Measurements from ENCODE around the gene CEMP1. TPM values are rescaled to one million over a fixed set of nuclear protein-coding genes. Genes with fewer than 3 reads are reported as not detected.
"Not testable (repeated sequence)": the region's sequence is repeated elsewhere in the genome, so short reads cannot be mapped to it uniquely, and the experiment has no call there.

The CEMP1 gene, protein sequence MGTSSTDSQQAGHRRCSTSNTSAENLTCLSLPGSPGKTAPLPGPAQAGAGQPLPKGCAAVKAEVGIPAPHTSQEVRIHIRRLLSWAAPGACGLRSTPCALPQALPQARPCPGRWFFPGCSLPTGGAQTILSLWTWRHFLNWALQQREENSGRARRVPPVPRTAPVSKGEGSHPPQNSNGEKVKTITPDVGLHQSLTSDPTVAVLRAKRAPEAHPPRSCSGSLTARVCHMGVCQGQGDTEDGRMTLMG
- 10 to 100 TPM in 2 of 6 donors, 1 to 10 TPM in 3, under 1 TPM in 1; 0.91 to 17.0 (median 5.4) TPM for total RNA-seq

DNA sequence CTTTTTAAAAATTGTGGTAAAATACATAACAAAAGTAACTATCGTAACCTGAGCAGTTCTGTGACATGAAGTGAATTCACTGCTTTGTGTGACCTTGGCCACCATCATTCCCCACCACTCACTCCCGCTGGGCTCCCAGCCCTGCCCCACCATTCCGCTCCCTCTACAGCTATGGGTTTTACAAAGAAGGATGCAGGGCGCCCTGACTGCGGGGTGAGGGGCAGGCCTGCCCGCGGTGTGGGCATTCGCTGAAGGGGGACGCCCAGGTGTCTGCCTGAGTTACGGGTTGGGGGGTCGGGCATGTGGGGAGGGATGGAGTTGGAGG is at the start of gene CEMP1:
Gene CEMP1, minus strand, starts transcription at position 38 of the 325 bp plus-strand sequence. CDS start 335 bp downstream, outside the sequence.
- no peaks in the 10 kb centered on the region for H3K9me3 ChIP-seq
- H3K36me3 ChIP-seq: peaks cover 7 to 39% (median 30%) of the 10 kb centered on the region in 4 donors
- peaks cover 12 to 47% (median 19%) of the 10 kb centered on the region in 4 donors for H3K4me1 ChIP-seq
- no peak for ATAC-seq (ENCODE audit: low FRiP score in 2 of 2)
- H3K27ac ChIP-seq: peak within 1 kb of the TSS; percentile 95 to 100 (median 98)
- DNase-seq: no peak
- no peaks in the 10 kb centered on the region for H3K27me3 ChIP-seq
- TF ChIP-seq POLR2A (IDR thresholded peaks at IDR 0.05): no peak
- no peak for TF ChIP-seq POLR2AphosphoS5 (IDR thresholded peaks at IDR 0.05)
- TF ChIP-seq, protein P1, sequence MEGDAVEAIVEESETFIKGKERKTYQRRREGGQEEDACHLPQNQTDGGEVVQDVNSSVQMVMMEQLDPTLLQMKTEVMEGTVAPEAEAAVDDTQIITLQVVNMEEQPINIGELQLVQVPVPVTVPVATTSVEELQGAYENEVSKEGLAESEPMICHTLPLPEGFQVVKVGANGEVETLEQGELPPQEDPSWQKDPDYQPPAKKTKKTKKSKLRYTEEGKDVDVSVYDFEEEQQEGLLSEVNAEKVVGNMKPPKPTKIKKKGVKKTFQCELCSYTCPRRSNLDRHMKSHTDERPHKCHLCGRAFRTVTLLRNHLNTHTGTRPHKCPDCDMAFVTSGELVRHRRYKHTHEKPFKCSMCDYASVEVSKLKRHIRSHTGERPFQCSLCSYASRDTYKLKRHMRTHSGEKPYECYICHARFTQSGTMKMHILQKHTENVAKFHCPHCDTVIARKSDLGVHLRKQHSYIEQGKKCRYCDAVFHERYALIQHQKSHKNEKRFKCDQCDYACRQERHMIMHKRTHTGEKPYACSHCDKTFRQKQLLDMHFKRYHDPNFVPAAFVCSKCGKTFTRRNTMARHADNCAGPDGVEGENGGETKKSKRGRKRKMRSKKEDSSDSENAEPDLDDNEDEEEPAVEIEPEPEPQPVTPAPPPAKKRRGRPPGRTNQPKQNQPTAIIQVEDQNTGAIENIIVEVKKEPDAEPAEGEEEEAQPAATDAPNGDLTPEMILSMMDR (IDR thresholded peaks at IDR 0.05): no peak
- no peak for TF ChIP-seq EP300 (IDR thresholded peaks at IDR 0.05)
- peak within 1 kb of the TSS; percentile 70 to 84 (median 74) for H3K4me3 ChIP-seq
- 16 to 35% methylated on average over 8 to 11 of the region's 11 CpGs for WGBS, 2 donors

DNA sequence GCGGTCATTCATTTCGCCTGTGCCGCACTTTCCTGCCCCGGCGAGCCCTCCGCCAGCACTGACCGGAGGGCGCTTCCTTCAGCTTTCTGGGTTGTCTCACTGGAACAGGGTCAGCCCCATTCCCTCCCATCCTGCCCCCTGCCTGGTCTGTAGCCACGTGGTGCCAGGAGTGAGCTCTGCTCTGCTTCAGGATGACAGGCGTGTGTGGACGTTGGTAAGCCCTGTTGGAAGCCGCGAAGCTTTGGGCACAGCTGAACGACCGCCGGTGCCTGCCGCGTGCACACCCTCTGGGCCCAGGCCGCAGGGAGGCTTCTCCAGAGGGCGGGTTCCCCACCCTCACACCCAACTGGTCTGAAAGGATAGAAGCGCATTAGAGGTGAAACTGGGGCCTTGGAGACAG is 49.6 kb upstream of the CEMP1 start:
- H3K9me3 ChIP-seq; H3K27ac ChIP-seq; DNase-seq; H3K4me3 ChIP-seq; H3K27me3 ChIP-seq; H3K4me1 ChIP-seq; ATAC-seq (ENCODE audit: low FRiP score in 2 of 2): not testable (repeated sequence)
- H3K36me3 ChIP-seq: peaks cover 0 to 13% (median 11%) of the 10 kb centered on the region in 4 donors
- no CpG with 5 or more reads among the region's 21 CpGs for WGBS, 2 donors

DNA sequence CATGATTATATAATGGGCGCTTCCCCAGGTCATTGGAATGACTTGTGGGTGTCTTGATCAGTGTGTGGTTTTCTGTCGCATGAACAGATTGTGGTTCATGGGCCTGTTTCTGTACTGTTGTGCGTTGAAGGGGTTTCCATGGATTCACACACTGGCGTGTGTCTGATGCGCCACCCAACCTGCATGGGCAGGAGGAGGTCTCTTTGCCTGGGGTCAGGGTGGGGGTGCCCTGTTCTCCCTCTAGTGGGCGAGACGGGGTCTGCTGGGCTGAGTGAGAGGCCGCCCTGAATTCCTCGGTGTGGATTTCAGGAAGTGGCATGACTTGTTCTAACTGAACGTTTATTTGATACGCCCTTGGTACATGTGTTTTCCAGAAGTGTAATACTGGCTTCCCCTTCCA is 48.9 kb upstream of the CEMP1 start:
- H3K4me3 ChIP-seq, H3K36me3 ChIP-seq, DNase-seq, H3K9me3 ChIP-seq, H3K27ac ChIP-seq, H3K27me3 ChIP-seq, H3K4me1 ChIP-seq: not testable (repeated sequence)
- no CpG with 5 or more reads among the region's 11 CpGs for WGBS, 2 donors
- peak in 1 of 2 donors; percentile 37 for ATAC-seq (ENCODE audit: low FRiP score in 2 of 2)

DNA sequence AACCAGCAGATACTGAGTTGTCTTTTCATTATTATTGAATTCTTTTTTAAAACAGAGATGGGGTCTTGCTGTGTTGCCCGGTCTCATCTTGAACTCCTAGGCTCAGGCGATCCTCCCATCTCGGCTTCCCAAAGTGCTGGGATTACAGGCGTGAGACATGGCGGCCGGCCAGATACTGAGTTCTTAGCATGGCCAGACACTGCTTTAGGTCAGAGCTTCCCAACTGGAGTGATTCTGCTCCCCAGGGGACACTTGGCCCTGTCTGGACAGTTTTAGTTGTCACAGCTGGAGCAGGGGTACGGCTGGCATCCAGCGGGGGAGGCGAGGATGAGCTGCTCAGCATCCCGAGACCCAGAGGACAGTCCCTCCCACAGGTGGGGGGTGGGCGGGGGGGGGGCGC is 47.7 kb upstream of the CEMP1 start:
- WGBS, 2 donors: no CpG with 5 or more reads among the region's 12 CpGs
- H3K27me3 ChIP-seq; DNase-seq; H3K9me3 ChIP-seq; H3K36me3 ChIP-seq; H3K4me3 ChIP-seq; H3K27ac ChIP-seq; ATAC-seq (ENCODE audit: low FRiP score in 2 of 2); H3K4me1 ChIP-seq: not testable (repeated sequence)

DNA sequence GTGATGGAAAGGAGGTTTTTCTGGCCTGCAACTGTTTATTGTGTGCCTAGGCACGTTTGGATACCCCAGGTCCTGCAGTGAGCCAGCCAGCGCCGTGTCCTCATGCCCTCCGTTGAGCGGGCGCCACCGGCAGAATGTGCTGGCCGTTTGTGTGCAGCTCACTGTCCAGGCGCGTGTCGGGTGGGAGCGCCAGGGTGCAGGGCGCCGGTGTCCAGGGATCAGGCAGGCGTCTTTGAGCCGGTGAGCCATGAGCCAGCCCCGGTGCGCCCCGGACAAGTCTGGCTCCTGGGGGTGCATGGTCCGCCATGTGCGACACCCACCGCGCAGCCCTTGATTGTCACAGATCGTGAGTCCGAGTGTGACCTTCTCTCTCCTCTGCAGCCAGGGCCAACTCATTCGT is 45.8 kb upstream of the CEMP1 start:
- not testable (repeated sequence) for H3K4me1 ChIP-seq; H3K27ac ChIP-seq; H3K4me3 ChIP-seq; ATAC-seq (ENCODE audit: low FRiP score in 2 of 2); H3K36me3 ChIP-seq; H3K9me3 ChIP-seq; H3K27me3 ChIP-seq
- DNase-seq: peak in 1 of 2 donors; percentile 62
- WGBS, 2 donors: no CpG with 5 or more reads among the region's 26 CpGs

DNA sequence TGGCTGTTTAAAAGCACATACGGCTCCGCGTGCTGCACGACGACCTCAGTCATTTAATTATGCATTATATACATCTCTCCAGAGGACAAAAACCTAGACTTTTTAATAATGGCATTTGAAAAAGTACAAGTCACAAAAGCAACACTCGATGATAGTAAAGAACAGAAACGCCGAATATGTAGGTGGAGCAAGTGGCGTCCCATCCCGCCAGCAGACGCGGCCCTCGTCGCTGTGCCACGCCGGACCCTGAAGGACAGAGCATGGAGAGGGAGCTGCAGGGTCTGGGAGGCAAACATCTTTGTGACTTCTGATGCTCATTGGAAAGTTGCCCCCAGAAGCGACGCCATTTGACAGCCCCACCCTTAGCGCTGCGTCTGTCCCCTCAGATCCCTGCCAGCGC is 44.6 kb upstream of the CEMP1 start:
- not testable (repeated sequence) for H3K9me3 ChIP-seq; H3K27me3 ChIP-seq; DNase-seq; ATAC-seq (ENCODE audit: low FRiP score in 2 of 2); H3K4me3 ChIP-seq; H3K27ac ChIP-seq; H3K4me1 ChIP-seq; H3K36me3 ChIP-seq
- 95% methylated on average over 11 of the region's 21 CpGs; no CpG with 5 or more reads in 1 of the 2 donors for WGBS, 2 donors

DNA sequence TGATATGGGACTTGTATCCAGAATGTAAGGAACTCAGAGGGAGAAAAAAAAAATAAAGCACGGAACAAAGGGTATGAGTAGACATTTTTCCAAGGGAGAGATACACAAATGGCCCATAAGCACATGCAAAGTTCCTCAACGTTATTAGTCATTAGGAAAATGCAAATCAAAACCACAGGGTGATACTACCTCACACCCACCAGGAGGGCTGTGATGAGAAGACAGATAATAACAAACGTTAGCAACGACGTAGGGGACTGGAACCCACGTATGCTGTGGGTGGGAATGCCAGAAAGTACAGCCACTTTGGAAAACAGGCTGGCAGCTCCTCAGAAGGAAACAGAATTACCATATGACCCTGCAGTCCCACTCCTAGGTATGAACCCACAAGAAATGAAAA is 41.5 kb upstream of the CEMP1 start:
- DNase-seq; H3K27ac ChIP-seq; H3K9me3 ChIP-seq; ATAC-seq (ENCODE audit: low FRiP score in 2 of 2); H3K27me3 ChIP-seq; H3K4me3 ChIP-seq; H3K36me3 ChIP-seq; H3K4me1 ChIP-seq: not testable (repeated sequence)
- no CpG with 5 or more reads among the region's 6 CpGs for WGBS, 2 donors

DNA sequence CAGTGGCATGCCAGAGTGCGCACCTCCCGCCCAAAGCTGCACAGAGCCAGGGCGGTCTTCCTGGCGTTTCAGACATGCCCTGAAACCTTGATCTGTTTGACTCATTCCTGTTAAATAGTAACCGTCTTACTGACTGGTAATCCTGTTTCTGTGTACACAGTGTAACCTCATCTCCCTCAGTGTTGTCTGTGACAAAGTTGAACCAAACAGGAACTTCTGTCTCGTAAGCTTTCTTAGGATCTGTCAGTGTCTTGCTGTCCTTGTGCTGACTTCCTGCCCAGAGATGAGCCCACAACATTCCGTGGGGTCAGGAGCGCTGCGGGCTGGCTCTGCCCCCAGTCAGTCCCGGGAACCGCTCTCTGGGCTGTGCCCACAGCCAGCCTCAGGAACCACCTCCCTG is 37.4 kb upstream of the CEMP1 start:
- H3K36me3 ChIP-seq, H3K27me3 ChIP-seq, H3K4me3 ChIP-seq, DNase-seq, H3K4me1 ChIP-seq, H3K9me3 ChIP-seq, H3K27ac ChIP-seq: not testable (repeated sequence)
- no CpG with 5 or more reads among the region's 11 CpGs for WGBS, 2 donors
- peak in 1 of 2 donors; percentile 53 for ATAC-seq (ENCODE audit: low FRiP score in 2 of 2)

DNA sequence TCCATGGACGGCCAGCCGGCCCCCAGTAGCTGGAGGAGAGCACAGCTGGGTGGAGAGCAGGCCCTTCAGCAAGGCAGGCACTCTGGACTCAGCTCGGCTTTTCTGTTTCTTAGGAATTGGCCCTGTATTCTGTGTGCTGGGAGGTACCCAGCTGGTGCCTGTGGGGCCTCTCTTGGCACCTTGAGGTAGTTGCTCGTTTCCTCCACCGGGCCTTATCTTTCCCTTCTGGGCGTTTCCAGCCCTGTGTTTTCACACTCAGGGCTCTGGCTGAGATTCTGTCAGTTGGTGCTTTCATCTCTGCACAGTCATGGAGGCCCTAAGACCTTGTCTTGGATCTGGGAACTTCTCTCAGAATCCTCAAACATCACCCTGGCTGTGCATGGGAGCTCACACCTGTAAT is 36.3 kb upstream of the CEMP1 start:
- no CpG with 5 or more reads among the region's 6 CpGs for WGBS, 2 donors
- not testable (repeated sequence) for H3K4me3 ChIP-seq; H3K4me1 ChIP-seq; ATAC-seq (ENCODE audit: low FRiP score in 2 of 2); H3K36me3 ChIP-seq; DNase-seq; H3K27me3 ChIP-seq; H3K27ac ChIP-seq; H3K9me3 ChIP-seq
